Posterior vena cava (tissue), 2 donors: ENCODE measurements around the gene SPOCK2. TPM values are rescaled to one million over a fixed set of nuclear protein-coding genes. Genes with fewer than 3 reads are reported as not detected.

ENCODE experiments used
- DNase-seq: peaks from one replicate; pipeline ENCODE4 v3.0.0-alpha.2; 2020; ENCODE audit warnings: low spot score
- intact Hi-C, 2 donors: fragments of 100-400 bp; cut with DNase I; formaldehyde crosslinking; loops; one replicate each; pipeline versions ENCODE4 v1.14.1 to v1.14.2; 2022 to 2023
- total RNA-seq, 2 donors: library from RNA; stranded (reverse); fragmentation: NEBNext Ultra II Directional; extraction: Animal tissue kit (Norgen Biotek cat#: 25700); gene quantifications; one replicate each; pipeline ENCODE4 v1.2.1, GENCODE V29; 2021
- donor health status: DM: yes; HTN: yes; CAD: no.
- donor health status: DM: yes; HTN: yes; CAD: no.

The SPOCK2 gene
- total RNA-seq, 2 donors from 2014 or later: 2.4 to 4.5 TPM

DNA sequence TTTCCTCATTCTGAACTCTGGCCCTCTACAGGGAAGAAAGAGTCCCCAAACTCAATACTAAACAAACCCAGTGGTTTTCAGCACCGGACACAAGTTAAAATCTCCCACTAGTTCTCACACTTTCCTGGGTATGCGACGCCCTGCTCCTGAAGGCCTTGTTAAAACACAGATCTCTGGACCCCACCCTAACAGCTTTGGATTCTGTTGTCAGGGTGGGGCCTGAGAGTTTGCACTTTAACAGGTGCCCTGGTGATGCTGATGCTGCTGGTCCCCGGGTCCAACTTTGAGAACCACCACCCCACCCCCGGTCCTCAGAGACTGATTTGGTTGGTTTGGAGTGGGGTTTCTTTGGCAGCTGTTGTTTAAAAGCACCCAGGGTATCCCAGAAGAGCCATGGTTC lies 62.5 kb downstream of the SPOCK2 start:
- intact Hi-C loops: no loop called here
- no peak for DNase-seq

DNA sequence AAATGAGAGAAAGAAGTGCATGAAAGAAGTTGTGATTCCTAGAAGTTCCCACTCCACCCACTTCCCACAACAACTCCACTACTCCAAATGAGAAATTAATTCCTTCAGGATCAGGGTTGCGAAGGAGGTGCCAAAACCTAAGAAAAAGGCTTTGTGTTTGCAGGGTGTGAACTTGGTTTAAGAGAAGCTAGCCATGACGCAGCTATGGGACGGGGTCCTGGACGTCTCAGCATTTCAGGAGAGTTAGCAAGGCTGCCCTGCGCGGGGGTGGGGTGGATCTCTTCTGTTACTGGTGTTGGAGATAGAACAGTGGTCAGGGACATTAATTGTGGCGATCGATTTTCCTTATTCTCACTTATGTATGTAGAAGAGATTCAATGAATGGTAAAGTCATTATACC lies 63.0 kb downstream of the SPOCK2 start:
- DNase-seq: no peak

DNA sequence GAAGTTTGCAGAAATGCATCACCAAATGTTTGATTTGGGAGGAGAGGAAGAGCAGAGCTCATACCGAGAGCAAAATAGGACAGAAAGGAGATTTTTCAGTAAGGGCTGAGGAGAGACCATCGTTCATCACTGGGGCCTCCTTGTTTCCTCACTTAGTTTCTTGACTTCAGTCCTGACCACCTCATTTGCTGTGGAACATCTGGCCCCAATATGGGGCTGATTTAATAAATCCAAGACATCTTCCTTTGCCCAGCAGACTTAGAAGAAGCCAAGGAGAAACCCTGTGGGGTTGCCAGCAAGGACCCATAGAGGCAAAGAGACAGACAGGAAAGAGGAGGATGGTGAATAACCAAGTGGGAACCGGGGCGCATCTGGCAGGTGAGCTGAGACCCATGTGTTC lies 63.8 kb downstream of the SPOCK2 start:
- no peak for DNase-seq
- intact Hi-C loops: no loop called here

More for the DNA sequence above, 63.0 kb downstream of the SPOCK2 start:
- intact Hi-C loops: no loop called here

DNA sequence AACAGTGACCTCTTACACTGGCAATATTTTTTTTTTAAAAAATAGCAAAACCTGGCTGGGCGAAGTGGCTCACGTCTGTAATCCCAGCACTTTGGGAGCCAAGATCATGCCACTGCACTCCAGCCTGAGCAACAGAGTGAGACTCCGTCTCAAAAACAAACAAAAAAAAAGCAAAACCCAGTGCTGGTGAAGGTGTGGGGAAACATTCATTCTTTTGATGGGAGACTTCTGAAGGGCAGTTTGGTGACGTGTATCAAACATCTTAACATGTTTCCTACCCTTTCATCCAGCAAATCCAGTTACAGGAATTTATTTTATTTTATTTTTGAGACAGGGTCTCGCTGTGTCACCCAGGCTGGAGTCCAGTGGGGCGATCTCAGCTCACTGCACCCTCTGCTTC lies 66.1 kb downstream of the SPOCK2 start:
- intact Hi-C loops: no loop called here
- DNase-seq: no peak

DNA sequence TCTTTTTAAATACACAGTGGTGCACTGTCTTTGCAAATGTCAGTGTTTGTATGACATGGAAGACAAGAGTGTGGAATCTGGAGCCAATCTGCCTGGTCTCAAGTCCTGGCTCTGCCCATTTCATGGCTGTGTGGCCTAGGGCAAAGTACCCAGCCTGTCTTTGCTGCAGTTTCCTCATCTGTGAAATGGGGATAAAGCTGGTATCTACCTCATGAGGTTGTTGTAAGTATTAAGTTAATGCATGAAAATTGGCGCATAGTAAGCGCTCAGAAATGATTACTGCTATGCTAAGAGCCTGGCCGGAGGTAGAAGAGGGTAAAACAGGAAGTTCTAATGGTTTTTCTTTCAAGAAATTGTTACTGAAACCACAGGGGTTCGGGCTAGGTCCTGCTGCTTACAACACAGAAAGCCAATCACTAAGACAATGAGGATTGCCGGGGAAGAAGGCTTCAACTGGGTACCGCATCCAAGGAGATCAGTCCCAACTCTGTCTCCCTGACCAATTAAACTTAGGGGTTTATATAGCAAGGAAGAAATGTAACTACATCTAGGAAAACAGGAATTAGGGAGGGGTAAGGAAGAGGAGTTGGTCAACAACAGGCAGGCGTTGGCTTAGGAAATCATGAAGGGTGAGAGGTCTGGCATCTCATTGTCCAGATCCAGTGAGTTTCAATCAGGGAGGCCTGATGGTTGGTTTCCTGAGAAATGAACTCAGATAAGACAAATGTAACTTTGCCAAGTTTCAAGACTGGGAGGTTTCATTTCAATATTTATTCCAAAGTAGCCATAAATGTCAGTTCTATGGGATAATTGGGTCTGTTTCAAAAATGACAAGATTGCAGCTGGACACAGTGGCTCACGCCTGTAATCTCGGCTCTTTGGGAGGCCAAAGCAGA lies 67.2 kb downstream of the SPOCK2 start:
- intact Hi-C loops: no loop called here
- no peak for DNase-seq

DNA sequence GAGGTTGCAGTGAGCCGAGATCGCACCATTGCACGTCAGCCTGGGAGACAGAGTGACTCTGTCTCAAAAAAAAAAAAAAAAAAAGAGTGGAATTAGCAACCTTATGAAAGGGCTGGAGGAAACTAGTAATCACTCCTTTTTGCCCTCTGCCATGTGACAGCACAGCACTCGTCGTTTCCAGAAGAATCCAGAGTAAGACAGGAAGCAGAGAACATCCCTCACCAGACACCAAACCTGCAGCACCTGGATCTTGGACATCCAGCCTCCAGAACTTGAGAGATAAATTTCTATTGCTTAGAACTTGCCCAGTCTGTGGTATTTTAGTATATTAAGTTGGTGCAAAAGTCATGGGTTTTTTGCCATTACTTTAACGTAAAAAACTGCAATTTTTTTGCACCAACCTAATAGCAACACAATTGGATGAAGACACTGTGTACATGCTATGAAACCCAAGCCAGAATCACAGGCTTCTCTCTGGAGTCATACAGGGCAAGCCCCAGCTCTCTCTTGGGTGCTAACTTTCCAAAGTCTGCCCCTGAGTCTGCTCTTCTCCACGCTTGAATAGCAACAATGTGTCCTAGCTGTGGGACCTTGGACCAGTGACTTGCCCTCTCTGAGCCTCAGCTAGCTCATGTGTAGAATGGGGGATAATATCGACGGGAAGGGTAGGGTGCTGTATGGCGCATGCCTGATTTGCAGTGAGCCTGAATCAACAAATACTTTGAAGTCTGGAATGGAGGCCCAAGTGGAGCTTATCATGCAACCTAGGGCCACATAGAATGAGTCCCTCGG lies 69.1 kb downstream of the SPOCK2 start:
- intact Hi-C loops: no loop called here
- no peak for DNase-seq

DNA sequence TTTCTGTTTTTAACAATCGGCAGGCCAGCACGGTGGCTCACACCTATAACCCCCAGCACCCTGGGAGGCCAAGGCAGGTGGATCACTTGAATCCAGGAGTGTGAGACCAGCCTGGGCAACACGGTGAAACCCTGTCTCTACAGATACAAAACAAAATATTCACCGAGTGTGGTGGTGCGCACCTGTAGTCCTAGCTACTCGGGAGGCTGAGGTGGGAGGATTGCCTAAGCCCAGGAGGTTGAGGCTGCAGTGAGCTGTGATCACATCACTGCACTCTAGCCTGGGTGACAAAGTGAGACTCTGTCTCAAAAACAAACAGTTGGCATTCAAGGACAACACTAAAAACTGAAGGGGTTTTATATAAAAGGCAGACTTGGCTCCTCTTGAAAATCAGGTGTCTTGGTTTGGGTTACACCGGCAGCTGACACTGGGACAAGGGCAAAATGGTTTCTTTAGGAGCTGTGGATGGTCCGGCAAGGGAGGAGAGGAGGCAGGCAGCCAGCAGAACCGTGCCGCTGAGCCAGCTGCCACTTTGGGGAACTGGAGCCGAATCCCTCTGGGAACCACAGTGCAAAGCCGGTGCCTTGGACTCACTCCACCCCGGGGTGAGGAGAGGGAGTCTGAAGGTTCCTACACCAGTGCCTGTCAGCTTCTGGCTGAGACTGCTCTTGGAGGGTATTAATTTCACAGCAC lies 71.6 kb downstream of the SPOCK2 start:
- DNase-seq: no peak
- intact Hi-C loops: no loop called here

DNA sequence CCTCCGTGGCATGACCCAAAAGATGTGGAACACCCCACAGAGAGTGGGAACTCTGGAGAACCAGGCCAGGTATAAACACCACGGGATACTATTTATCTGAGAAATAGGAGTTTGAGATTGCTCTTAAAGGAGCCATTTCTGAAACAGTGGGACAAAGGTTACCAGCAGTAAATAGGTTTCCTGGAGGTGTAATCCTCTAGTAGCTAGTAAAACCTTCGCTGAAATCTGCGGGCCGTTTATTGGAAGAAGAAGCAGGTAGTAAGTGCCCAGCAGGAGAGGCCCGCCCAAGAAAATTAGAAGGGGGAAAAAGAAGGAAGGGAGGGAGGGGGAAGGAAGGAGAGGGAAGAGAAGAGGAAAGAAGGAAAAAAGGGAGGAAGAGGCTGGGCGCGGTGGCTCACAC lies 72.5 kb downstream of the SPOCK2 start:
- intact Hi-C loops: no loop called here
- DNase-seq: no peak

DNA sequence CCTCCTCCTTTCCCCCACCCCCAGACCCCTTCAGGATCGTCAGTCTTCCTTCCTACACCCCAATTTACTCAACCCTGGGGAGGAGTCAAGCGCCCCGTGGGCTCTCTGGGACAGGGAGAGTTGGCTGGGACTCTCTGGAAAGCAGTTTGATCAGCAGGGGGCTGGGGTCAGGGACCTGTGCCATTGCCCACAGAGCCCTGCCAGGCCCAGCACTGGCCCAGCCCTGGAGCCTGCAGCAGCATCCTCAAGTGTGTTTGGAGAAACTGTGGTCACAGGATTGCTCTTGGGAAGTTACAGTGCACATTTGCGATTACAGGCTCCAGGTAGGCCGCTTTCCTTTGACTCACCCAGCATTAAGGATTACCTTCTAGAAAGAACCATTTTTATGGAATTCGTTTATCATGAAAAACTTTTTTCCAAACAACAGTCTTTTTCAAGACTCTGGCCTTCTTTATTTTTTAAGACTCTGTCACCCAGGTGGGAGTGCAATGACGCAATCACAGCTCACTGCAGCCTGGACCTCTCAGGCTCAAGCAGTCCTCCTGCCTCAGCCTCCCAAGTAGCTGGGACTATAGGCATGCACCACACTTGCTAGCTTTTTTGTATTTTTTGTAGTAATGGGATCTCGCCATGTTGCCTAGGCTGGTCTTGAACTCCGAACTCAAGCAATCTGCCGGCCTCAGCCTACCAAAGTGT lies 73.4 kb downstream of the SPOCK2 start:
- DNase-seq: no peak
- intact Hi-C loops: loop anchor here in 1 of 2 donors (5.0 kb wide), 1 partner anchor 43 kb away; no protein-coding TSS in a partner anchor

DNA sequence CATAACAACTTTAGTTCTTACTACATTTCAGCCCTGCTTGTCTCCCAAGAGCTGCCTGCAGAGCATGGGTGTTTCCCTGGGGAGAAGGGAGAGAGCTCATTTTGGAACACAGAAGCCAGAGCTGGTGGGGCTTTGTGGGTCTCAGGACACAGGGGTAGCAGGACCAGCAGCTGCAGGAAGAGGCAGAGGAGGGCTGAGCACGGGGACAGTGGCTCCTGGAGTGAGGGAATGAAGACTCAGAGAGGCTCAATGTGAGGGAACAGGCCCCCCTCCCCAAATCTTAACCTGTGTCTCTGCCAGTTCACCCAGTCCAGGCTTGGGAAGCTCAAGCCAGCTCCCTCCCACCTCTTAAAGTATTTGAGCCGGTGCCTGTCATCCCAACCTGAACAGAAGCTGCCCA lies 74.2 kb downstream of the SPOCK2 start:
- no peak for DNase-seq
- intact Hi-C loops: loop anchor here in 1 of 2 donors (5.0 kb wide), 1 partner anchor 42 kb away; no protein-coding TSS in a partner anchor

DNA sequence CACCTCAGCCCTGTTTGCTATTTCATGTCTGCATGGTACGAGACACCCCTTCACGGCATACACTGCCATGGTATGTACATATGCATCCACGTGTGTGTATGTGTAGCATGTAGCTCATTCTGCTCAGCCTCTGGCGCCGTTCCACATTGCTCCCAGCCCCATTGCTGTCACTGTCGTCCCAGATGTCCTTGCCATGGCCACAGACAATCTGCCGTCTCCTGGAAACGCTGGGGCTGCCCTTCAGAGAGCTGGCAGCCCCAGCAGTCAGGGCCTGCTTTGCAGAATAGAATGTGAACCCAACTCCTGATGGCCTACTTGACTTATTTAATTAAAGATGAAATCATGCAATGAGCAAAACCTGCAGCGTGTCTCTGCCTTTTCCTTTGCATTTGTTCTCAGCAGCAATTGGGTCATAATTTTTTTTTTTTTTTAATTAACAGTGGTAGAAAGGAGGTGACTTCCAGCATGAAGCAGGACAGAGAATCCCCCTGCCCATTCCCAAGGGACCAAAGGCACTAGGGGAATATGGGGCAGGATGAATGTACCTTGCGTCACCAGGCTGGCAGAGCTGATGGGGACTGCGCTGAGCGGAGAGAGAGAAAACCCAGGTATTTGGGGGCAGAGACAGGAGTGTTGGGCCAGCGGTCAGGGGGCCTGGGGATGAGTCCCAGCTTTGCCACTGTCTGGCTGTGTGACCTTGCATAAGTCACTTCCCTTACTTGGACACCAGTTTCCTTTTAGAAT lies 75.0 kb downstream of the SPOCK2 start:
- intact Hi-C loops: loop anchor here in 1 of 2 donors (5.0 kb wide), 1 partner anchor 41 kb away; no protein-coding TSS in a partner anchor

DNA sequence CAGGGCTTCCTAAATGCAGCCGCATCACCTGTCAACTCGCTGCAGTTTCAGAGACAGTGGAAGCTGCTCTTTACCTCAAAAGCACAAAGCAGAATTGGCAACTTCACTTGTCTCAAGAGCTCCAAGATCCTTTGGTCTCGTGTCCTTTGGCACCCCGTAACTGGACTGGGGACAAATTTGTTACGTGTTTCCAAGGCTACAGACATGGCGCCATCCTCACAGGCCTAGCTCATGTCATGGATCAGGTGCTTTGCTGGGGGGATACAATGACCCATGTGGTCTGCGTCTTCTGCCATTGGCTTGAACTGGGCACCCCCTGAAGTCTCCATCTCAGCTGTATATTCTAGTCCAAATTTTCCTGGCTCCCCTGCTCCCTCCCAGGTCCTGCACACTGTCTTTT lies 75.6 kb downstream of the SPOCK2 start:
- intact Hi-C loops: loop anchor here in 1 of 2 donors (5.0 kb wide), 1 partner anchor 40 kb away; no protein-coding TSS in a partner anchor
- DNase-seq: no peak

More for the DNA sequence above, 75.0 kb downstream of the SPOCK2 start:
- DNase-seq: no peak

DNA sequence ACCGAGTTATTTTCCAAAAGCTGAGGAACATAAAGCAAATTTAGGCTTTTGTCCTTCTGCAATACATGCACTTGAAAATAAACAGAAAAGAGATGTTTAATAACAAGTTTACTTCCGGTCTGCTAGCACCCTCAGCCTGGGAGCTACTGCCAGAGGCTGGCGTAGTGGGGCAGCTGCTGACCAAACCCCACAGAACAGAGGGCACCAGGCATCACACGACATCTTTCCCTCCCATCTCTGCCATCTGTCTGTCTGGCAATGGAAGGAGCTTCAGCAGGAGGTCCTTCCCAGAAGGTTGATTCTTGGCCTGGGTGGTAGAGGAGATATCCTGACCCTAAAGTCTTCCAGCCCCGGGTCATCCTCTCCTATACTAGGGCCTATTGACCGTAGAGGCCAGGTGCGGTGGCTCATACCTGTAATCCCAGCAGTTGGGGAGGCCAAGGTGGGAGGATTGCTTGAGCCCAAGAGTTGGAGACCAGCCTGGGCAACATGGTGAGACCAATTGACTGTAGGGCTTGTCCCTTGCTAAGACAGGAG lies 76.3 kb downstream of the SPOCK2 start:
- DNase-seq: no peak
- intact Hi-C loops: loop anchor here in 1 of 2 donors (5.0 kb wide), 1 partner anchor 40 kb away; no protein-coding TSS in a partner anchor

DNA sequence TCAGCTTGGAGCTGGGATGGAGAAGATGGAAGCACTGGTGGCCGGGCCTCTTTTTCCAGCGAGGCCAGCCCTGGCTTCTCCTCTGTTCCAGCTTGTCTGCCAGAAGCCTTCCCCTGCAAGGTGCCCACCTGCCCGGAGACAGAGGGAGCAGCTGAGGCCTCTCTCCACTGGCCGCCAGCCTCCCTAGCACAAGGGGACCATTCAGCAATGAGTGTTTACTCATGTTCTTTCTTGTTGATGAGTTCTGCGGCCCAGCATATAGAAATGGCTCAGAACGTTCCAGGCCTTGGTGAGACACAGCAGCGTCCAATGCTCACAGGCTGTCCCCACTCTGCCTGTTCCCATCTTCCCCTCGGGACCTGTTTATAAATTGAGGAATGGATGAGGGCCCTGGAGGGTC lies 76.9 kb downstream of the SPOCK2 start:
- intact Hi-C loops: loop anchor here in 1 of 2 donors (5.0 kb wide), 1 partner anchor 39 kb away; no protein-coding TSS in a partner anchor
- DNase-seq: no peak

DNA sequence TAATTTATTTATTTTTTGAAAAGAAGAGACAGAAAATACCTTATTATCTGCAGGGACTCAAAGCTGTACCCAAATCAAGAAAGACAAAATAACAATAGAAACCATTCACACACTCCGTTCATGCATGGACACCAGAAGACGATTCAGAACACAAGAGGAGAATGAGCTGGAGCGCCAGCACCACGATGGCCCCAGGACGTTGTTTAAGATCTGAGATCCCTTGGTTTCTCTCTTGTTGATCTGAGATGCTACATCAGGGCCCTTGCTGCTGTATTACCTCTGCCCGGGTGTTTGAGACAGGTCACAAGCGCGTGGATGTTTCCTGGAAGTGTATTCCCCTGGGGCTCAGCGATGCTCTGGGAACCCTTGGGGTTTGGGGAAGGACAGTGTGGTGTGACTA lies 77.3 kb downstream of the SPOCK2 start:
- intact Hi-C loops: loop anchor here in 1 of 2 donors (5.0 kb wide), 1 partner anchor 39 kb away; no protein-coding TSS in a partner anchor
- no peak for DNase-seq

DNA sequence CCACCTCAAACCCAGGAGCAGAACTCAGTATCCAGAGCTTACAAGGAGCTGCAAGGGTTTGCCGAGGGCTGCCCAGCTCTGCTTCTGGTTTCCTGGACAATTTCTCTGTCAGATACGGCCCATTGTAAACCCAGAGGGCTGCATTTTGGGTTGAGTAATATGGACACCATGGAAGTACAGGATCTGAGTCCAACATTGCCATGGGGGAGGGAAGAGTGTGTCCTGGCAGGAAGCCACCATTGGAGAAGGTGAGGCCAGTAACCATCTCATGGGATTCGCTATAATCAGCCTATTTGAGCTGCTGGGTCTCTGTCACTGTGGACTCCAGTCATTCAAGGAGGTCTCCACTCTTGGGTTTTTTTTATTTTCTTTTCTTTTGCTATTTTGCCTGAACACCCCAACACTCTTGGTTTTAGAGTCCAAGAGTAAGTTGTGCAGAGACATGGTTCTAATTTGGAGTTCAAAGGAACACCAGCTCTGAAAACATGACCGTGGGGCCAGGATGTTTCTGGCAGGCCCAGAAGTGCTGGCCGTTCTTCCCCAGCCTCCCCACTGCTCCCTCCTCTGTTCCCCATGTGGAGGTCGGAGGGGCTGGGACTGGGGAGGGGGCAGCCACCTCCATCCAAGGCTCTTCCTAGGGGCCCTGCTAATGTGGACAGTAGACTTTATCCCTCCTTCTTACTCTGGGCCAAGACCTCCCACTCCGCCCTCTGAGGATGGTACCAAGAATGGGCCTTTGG lies 77.9 kb downstream of the SPOCK2 start:
- intact Hi-C loops: loop anchor here in 1 of 2 donors (5.0 kb wide), 1 partner anchor 38 kb away; no protein-coding TSS in a partner anchor
- no peak for DNase-seq
